Measurements from ENCODE around the gene TAS2R10. TPM values are rescaled to one million over a fixed set of nuclear protein-coding genes. Genes with fewer than 3 reads are reported as not detected.

TAS2R10 gene
- total RNA-seq, result not detected

- Histone ChIP-seq H3K27ac (no peak within 1 kb of the TSS), H3K4me1 (no peaks in the 10 kb centered on the region), H3K27me3 (no peaks in the 10 kb centered on the region), H3K36me3 (no peaks in the 10 kb centered on the region), H3K9ac (ENCODE audit: low read depth in 2 of 2, low read length in 2 of 2) (no peak within 1 kb of the TSS), H3K9me3 (no peaks in the 10 kb centered on the region), H3K4me3 (no peak within 1 kb of the TSS)
- DNase-seq, result no peak
- TF ChIP-seq CTCF (IDR thresholded peaks at IDR 0.05), result no peak
- intact Hi-C loops (cut with DNase I), result no loop called here
Observed at GRCh38 chr12:10826258-10826657, at the start of gene TAS2R10. Gene TAS2R10 (minus strand): TSS chr12:10826358. CDS start chr12:10826269, 89 bp downstream.

GRCh38 chr12:10873378-10873777, 47.2 kb upstream of the TAS2R10 start:
- DNase-seq, result no peak
- Histone ChIP-seq H3K36me3 (no peaks in the 10 kb centered on the region), H3K9ac (ENCODE audit: low read depth in 2 of 2, low read length in 2 of 2) (no peak overlapping the region), H3K27me3 (no peaks in the 10 kb centered on the region), H3K9me3 (no peaks in the 10 kb centered on the region), H3K4me3 (no peak overlapping the region), H3K4me1 (no peaks in the 10 kb centered on the region), H3K27ac (no peak overlapping the region)
- TF ChIP-seq CTCF (IDR thresholded peaks at IDR 0.05), result no peak
- intact Hi-C loops (cut with DNase I), result no loop called here

- intact Hi-C loops (cut with DNase I), result loop anchor here (10.0 kb wide), 1 partner anchor 337 kb away; no protein-coding TSS in a partner anchor
Observed at GRCh38 chr12:10867381-10867780, 41.2 kb upstream of the TAS2R10 start.

GRCh38 chr12:10863512-10864218, 37.5 kb upstream of the TAS2R10 start:
- H3K27me3 ChIP-seq, result no peaks in the 10 kb centered on the region

More at GRCh38 chr12:10867381-10867780, 41.2 kb upstream of the TAS2R10 start:
- H3K4me1 ChIP-seq, result no peaks in the 10 kb centered on the region
- H3K36me3 ChIP-seq, result no peaks in the 10 kb centered on the region
- H3K9me3 ChIP-seq, result no peaks in the 10 kb centered on the region
- H3K4me3 ChIP-seq, result no peak overlapping the region
- H3K9ac ChIP-seq (ENCODE audit: low read depth in 2 of 2, low read length in 2 of 2), result no peak overlapping the region
- H3K27me3 ChIP-seq, result no peaks in the 10 kb centered on the region
- TF ChIP-seq CTCF (IDR thresholded peaks at IDR 0.05), result no peak
- no peak overlapping the region for H3K27ac ChIP-seq
- no peak for DNase-seq

GRCh38 chr12:10861366-10861765, 35.2 kb upstream of the TAS2R10 start:
- Histone ChIP-seq H3K4me3 (no peak overlapping the region), H3K27me3 (no peaks in the 10 kb centered on the region), H3K4me1 (no peaks in the 10 kb centered on the region), H3K27ac (no peak overlapping the region), H3K9me3 (no peaks in the 10 kb centered on the region), H3K36me3 (no peaks in the 10 kb centered on the region), H3K9ac (ENCODE audit: low read depth in 2 of 2, low read length in 2 of 2) (no peak overlapping the region)
- no peak for DNase-seq
- no peak for TF ChIP-seq CTCF (IDR thresholded peaks at IDR 0.05)
- intact Hi-C loops (cut with DNase I), result loop anchor here (10.0 kb wide), 1 partner anchor 343 kb away; no protein-coding TSS in a partner anchor

More at GRCh38 chr12:10863512-10864218, 37.5 kb upstream of the TAS2R10 start:
- no peaks in the 10 kb centered on the region for H3K36me3 ChIP-seq
- TF ChIP-seq CTCF (IDR thresholded peaks at IDR 0.05), result no peak
- H3K4me3 ChIP-seq, result no peak overlapping the region
- H3K9ac ChIP-seq (ENCODE audit: low read depth in 2 of 2, low read length in 2 of 2), result no peak overlapping the region
- no peak for DNase-seq
- no peaks in the 10 kb centered on the region for H3K4me1 ChIP-seq
- H3K27ac ChIP-seq, result no peak overlapping the region
- no peaks in the 10 kb centered on the region for H3K9me3 ChIP-seq
- intact Hi-C loops (cut with DNase I), result loop anchor here (10.0 kb wide), 1 partner anchor 341 kb away; no protein-coding TSS in a partner anchor

Data from colonic mucosa (tissue), 4 donors.